A549 treated with Mapracorat at 1 μM for 4 hours (cell line): ENCODE data around the gene FHIP1B. TPM values are rescaled to one million over a fixed set of nuclear protein-coding genes. Genes with fewer than 3 reads are reported as not detected.

Experiments used
- total RNA-seq: library from RNA; stranded (reverse); fragments of 200-300 nt; extraction: Qiagen RNA extraction; gene quantifications from 5 replicates; pipeline ENCODE4 v1.2.3, GENCODE V29; 2022

FHIP1B gene
- total RNA-seq, result 11.9 to 18.8 TPM (median 17.6 TPM) in 5 replicates

DNA sequence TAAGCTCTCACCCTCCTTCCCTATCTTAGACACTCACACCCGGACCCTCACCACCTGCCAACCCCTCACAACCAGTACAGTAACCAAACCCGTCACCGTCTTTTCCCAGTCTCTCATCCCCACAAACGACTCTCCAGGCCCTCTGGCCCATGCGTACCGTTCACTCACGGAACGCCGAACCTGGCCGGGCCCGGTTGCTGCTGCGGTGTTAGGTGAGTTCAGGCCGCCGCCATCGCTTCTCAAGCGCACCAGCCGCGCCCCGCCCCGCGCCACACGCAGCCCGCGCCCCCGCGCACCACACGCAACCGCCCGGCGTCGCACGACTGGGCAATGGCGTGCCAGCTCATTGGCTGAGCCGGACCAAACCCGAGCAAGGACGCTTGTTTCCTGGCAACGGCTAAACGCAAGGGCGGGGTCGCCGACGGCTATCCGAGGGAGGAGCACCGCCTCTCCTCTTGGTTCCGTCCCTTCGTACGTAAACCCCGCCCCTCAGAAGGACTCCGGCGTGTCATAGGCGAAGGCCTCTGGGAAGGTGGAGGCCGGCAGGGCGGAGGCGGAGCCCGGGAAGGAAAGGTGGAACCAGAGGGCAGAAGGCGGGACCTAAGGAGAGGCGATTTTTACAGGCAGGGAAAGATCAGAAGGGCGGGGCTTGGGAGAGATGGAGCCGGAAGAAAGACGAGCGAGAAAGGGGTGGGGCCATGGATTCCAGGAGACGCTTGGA is at the start of gene FHIP1B:
Gene FHIP1B, minus strand, starts transcription at position 250 of the 721 bp plus-strand sequence. CDS start 10,120 bp downstream, outside the sequence.

DNA sequence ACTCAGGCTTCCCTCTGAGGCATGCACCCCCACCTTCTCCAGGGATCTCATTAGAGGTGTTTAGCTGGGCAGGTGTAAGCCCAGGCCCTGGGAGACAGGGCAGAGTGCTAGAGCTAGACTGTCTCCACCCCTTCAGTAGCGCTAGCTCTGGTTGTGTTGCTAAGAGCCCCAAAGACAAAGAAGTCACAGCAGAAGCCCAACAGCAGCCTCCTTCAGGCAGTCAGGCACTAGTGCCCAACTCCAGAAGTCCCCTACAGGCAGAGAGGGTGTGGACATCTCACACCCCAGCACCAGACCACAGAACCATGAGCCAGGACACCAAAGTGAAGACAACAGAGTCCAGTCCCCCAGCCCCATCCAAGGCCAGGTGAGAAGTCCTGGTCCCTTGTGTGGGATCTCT is 4.5 kb upstream of the FHIP1B start, which contains the start of gene CNGA4:
Gene CNGA4, plus strand, starts transcription at position 188 of the 400 bp plus-strand sequence. Its CDS starts 118 bp downstream, at position 306.

DNA sequence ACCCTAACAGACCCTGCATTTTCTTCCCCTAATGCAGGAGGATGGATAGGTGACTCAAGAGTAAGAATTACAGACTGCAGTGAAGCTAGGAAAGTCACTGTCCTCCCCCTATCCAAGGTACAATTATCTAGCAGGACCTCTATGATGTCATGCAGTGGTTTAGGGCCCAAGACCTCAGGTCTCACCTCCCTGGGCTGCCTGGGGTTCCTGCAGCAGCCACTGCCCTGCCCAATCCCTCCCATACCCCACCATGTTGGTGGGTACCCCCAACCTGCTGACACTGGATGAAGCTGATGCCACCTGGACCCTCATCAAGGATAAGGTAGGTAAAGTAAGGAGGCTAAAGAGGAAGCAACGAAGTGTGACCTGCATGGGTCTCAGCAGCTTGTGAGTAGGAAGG is 29.1 kb downstream of the FHIP1B start, which contains the start of gene C11orf42:
Gene C11orf42, plus strand, starts transcription at position 192 of the 400 bp plus-strand sequence. Its CDS starts 59 bp downstream, at position 251.

DNA sequence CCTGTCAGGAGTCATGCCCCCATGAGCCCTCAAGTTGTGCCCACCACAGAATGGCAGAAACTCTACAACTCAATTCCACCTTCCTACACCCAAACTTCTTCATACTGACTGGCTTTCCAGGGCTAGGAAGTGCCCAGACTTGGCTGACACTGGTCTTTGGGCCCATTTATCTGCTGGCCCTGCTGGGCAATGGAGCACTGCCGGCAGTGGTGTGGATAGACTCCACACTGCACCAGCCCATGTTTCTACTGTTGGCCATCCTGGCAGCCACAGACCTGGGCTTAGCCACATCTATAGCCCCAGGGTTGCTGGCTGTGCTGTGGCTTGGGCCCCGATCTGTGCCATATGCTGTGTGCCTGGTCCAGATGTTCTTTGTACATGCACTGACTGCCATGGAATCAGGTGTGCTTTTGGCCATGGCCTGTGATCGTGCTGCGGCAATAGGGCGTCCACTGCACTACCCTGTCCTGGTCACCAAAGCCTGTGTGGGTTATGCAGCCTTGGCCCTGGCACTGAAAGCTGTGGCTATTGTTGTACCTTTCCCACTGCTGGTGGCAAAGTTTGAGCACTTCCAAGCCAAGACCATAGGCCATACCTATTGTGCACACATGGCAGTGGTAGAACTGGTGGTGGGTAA is 35.1 kb downstream of the FHIP1B start, which contains the start of gene OR52W1:
Gene OR52W1, plus strand, starts transcription at position 51 of the 637 bp plus-strand sequence. Its CDS starts 0 bp downstream, at position 51.

DNA sequence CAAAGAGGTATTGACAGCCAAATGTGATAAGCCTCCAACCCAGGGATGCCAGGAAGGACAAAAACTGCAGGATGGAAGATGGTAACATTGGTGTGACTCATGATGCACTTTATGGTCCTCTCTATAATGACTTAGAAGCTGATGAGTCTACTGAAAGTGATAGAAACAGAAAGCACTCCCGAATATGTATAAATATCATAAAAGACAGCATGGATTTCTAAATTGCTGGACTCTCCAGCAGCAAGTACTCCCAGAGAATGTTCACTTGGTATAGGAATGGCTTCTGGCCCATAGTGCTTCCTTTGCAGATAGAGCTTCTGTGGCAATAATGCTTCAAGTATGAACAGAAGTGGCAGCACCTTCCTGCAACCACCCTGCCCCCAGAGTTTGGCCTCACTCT is 64.2 kb downstream of the FHIP1B start, which contains the start of gene OR52B2:
Gene OR52B2, minus strand, starts transcription at position 101 of the 400 bp plus-strand sequence. Its CDS starts 0 bp downstream, at position 101.

Other genes starting within 250 kb of the FHIP1B start
- not detected in 5 replicates for gene OR52L1, start 247.7 kb downstream of the FHIP1B start, total RNA-seq
- not detected in 5 replicates for gene OR56A4, start 227.7 kb downstream of the FHIP1B start, total RNA-seq
- not detected in 5 replicates for gene OR56A1, start 203.9 kb downstream of the FHIP1B start, total RNA-seq
- gene OR56B4, start 127.0 kb downstream of the FHIP1B start, total RNA-seq, result not detected in 5 replicates
- not detected in 5 replicates for gene OR52B2, start 64.3 kb downstream of the FHIP1B start, total RNA-seq
- not detected in 5 replicates for gene OR52W1, start 35.4 kb downstream of the FHIP1B start, total RNA-seq
- gene C11orf42, start 29.1 kb downstream of the FHIP1B start, total RNA-seq, result not detected in 5 replicates
- 0.11 TPM in 1 of 5 replicates, not detected in the others for gene CNGA4, start 4.5 kb upstream of the FHIP1B start, total RNA-seq
- not detected in 5 replicates for gene CCKBR, start 25.2 kb upstream of the FHIP1B start, total RNA-seq
- 25.3 to 34.4 TPM (median 28.6 TPM) in 5 replicates for gene CAVIN3, start 85.9 kb upstream of the FHIP1B start, total RNA-seq
- 9.3 to 11.4 TPM (median 10.9 TPM) in 5 replicates for gene SMPD1, start 155.8 kb upstream of the FHIP1B start, total RNA-seq
- 18.0 to 19.7 TPM (median 18.6 TPM) in 5 replicates for gene APBB1, start 184.5 kb upstream of the FHIP1B start, total RNA-seq
- gene HPX, start 206.4 kb upstream of the FHIP1B start, total RNA-seq, result 0.27 to 0.75 TPM (median 0.59 TPM) in 5 replicates
- 13.8 to 22.2 TPM (median 20.0 TPM) in 5 replicates for gene TRIM3, start 239.3 kb upstream of the FHIP1B start, total RNA-seq
- gene ARFIP2, start 246.7 kb upstream of the FHIP1B start, total RNA-seq, result 52.0 to 56.2 TPM (median 52.8 TPM) in 5 replicates
- 24.5 to 32.9 TPM (median 31.0 TPM) in 5 replicates for gene TIMM10B, start 246.9 kb upstream of the FHIP1B start, total RNA-seq